NOMO-1 (cell line): ENCODE measurements around the gene NOS3.

Experiments used
- DNase-seq, 2 experiments: peaks; one replicate each; lab custom pipeline; 2025; ENCODE audit not compliant: unreplicated experiment in 2 of 2; lab: John Stamatoyannopoulos, UW

NOS3 gene

GRCh38 chr7:150951521-150951920 is 39.3 kb upstream of the NOS3 start:
- no peak for DNase-seq

- DNase-seq: no peak
These were observed 38.3 kb upstream of the NOS3 start for GRCh38 chr7:150952331-150953050.

GRCh38 chr7:150953061-150953997 is 37.5 kb upstream of the NOS3 start:
- no peak for DNase-seq

- DNase-seq: no peak
These were observed 36.4 kb upstream of the NOS3 start for GRCh38 chr7:150954201-150954985.

GRCh38 chr7:150954986-150955518 is 35.8 kb upstream of the NOS3 start:
- no peak for DNase-seq

GRCh38 chr7:150955519-150956394 is 35.1 kb upstream of the NOS3 start:
- DNase-seq: no peak

- DNase-seq: no peak
These were observed 34.3 kb upstream of the NOS3 start for GRCh38 chr7:150956395-150957132.

GRCh38 chr7:150957133-150958020 is 33.4 kb upstream of the NOS3 start:
- no peak for DNase-seq

GRCh38 chr7:150958062-150958552 is 32.7 kb upstream of the NOS3 start:
- DNase-seq: no peak

GRCh38 chr7:150958597-150958996 is 32.2 kb upstream of the NOS3 start:
- no peak for DNase-seq

- DNase-seq: no peak
These were observed 31.7 kb upstream of the NOS3 start for GRCh38 chr7:150959081-150959480.

GRCh38 chr7:150959739-150960734 is 30.8 kb upstream of the NOS3 start:
- DNase-seq: no peak

- no peak for DNase-seq
These were observed 29.1 kb upstream of the NOS3 start for GRCh38 chr7:150961510-150962289.

GRCh38 chr7:150962290-150962552 is 28.6 kb upstream of the NOS3 start:
- DNase-seq: no peak

GRCh38 chr7:150962553-150963399 is 28.0 kb upstream of the NOS3 start:
- no peak for DNase-seq
